Fibroblast of skin of right biceps (primary cell): Measurements from ENCODE around the gene CD300E.
A peak's percentile ranks its signal among the peaks of the same experiment; 100 is the strongest.
"Not testable (repeated sequence)": the region's sequence is repeated elsewhere in the genome, so short reads cannot be mapped to it uniquely, and the experiment has no call there.

ENCODE experiments used
- DNase-seq: peaks from one replicate; pipeline ENCODE4 v3.0.0-alpha.2; 2013

The CD300E gene

GRCh38 chr17:74623693-74624093, at the start of gene CD300E:
Gene CD300E (minus strand): TSS chr17:74623738. CDS start chr17:74623621, 117 bp downstream.
- DNase-seq: no peak

GRCh38 chr17:74671031-74671771, 47.7 kb upstream of the CD300E start:
- peak; percentile 76 for DNase-seq

GRCh38 chr17:74670329-74670728, 46.8 kb upstream of the CD300E start:
- no peak for DNase-seq

GRCh38 chr17:74663561-74663960, 40.0 kb upstream of the CD300E start:
- DNase-seq: no peak

- DNase-seq: no peak
Observed at GRCh38 chr17:74659889-74660288, 36.4 kb upstream of the CD300E start.

GRCh38 chr17:74658620-74659019, 35.1 kb upstream of the CD300E start:
- no peak for DNase-seq

- DNase-seq: no peak
Observed at GRCh38 chr17:74654742-74655141, 31.2 kb upstream of the CD300E start.

GRCh38 chr17:74652020-74652419, 28.5 kb upstream of the CD300E start:
- no peak for DNase-seq

GRCh38 chr17:74649909-74650308, 26.4 kb upstream of the CD300E start:
- DNase-seq: no peak

GRCh38 chr17:74647871-74648672, 24.5 kb upstream of the CD300E start:
- no peak for DNase-seq

GRCh38 chr17:74646231-74646630, 22.7 kb upstream of the CD300E start:
- DNase-seq: no peak

GRCh38 chr17:74645010-74645409, 21.5 kb upstream of the CD300E start:
- DNase-seq: no peak

GRCh38 chr17:74644419-74644818, 20.9 kb upstream of the CD300E start:
- no peak for DNase-seq

GRCh38 chr17:74643826-74644225, 20.3 kb upstream of the CD300E start:
- DNase-seq: no peak

GRCh38 chr17:74642995-74643394, 19.5 kb upstream of the CD300E start:
- DNase-seq: no peak

GRCh38 chr17:74642556-74642955, 19.0 kb upstream of the CD300E start:
- DNase-seq: no peak

- DNase-seq: no peak
Observed at GRCh38 chr17:74641958-74642298, 18.4 kb upstream of the CD300E start.

GRCh38 chr17:74641224-74641957, 17.9 kb upstream of the CD300E start:
- no peak for DNase-seq

- DNase-seq: no peak
Observed at GRCh38 chr17:74639704-74640151, 16.2 kb upstream of the CD300E start.

GRCh38 chr17:74637926-74638325, 14.4 kb upstream of the CD300E start:
- no peak for DNase-seq

- no peak for DNase-seq
Observed at GRCh38 chr17:74637265-74637664, 13.7 kb upstream of the CD300E start.

GRCh38 chr17:74636541-74637085, 13.1 kb upstream of the CD300E start:
- DNase-seq: not testable (repeated sequence)

- no peak for DNase-seq
Observed at GRCh38 chr17:74635418-74635817, 11.9 kb upstream of the CD300E start.
